H1 (cell line): ENCODE measurements around the gene NMT2. TPM values are rescaled to one million over a fixed set of nuclear protein-coding genes. Genes with fewer than 3 reads are reported as not detected.

Source experiments
- CTCF ChIA-PET: fragments of 300-600 bp; sonication (Branson Sonifier 250); formaldehyde crosslinking; loops from one replicate; lab custom pipeline; 2021; ENCODE audit not compliant: partially characterized antibody; lab: Charles Lee
- POLR2A ChIA-PET: fragments of 300-600 bp; sonication (Branson Sonifier 250); formaldehyde crosslinking; loops from one replicate; lab custom pipeline; 2021; ENCODE audit warnings: inconsistent platforms; ENCODE audit not compliant: partially characterized antibody; lab: Charles Lee
- DNase-seq, 2 experiments: peaks; one replicate each; pipeline versions ENCODE4 v3.0.0 to v3.0.0-alpha.2; 2010 to 2022; ENCODE audit warnings: low spot score in 2 of 2, low read depth in 1 of 2, mixed read lengths in 1 of 2
- FAIRE-seq: peaks from 2 replicates; lab custom pipeline; 2011; peaks lifted over from hg19 to GRCh38; lab: Jason Lieb, UNC
- H2AFZ ChIP-seq: 2 replicates; pipeline ENCODE4 v1.8.1; 2012; ENCODE audit warnings: low read length, inconsistent platforms
- H2AK5ac ChIP-seq: 2 replicates; pipeline ENCODE4 v1.6.1; 2013; ENCODE audit warnings: low read depth, low read length
- H2BK120ac ChIP-seq: replicated peaks from 2 replicates; pipeline ENCODE3; 2013; ENCODE audit warnings: low read depth, low read length, inconsistent platforms
- H2BK12ac ChIP-seq: 2 replicates; pipeline ENCODE4 v1.6.1; 2013; ENCODE audit warnings: low read depth, low read length
- H2BK15ac ChIP-seq: 2 replicates; pipeline ENCODE4 v1.6.1; 2013; ENCODE audit warnings: low read length
- H2BK20ac ChIP-seq: 2 replicates; pipeline ENCODE4 v1.6.1; 2013; ENCODE audit warnings: low read length
- H2BK5ac ChIP-seq: 2 replicates; pipeline ENCODE4 v1.6.1; 2013; ENCODE audit warnings: low read depth, low read length
- H3K14ac ChIP-seq: 2 replicates; pipeline ENCODE4 v1.6.1; 2013; ENCODE audit warnings: inconsistent platforms; ENCODE audit not compliant: insufficient read length
- H3K18ac ChIP-seq: 2 replicates; pipeline ENCODE4 v1.6.1; 2013; ENCODE audit warnings: low read length; ENCODE audit errors: extremely low read depth
- H3K23ac ChIP-seq: 2 replicates; pipeline ENCODE4 v1.6.1; 2013; ENCODE audit warnings: inconsistent platforms; ENCODE audit not compliant: insufficient read length
- H3K23me2 ChIP-seq: 2 replicates; pipeline ENCODE4 v1.6.1; 2013; ENCODE audit warnings: low read depth, low read length
- H3K27ac ChIP-seq: 2 replicates; pipeline ENCODE4 v1.6.1; 2011; ENCODE audit warnings: low read depth, low read length, inconsistent platforms
- H3K27me3 ChIP-seq, 4 experiments: replicated peaks in 1 of 4; 1 replicate in 1 of 4; 2 replicates in 3 of 4; pipeline versions ENCODE4 v1.6.1 to v1.8.1; 2011 to 2013; ENCODE audit warnings: low read length in 3 of 4, mild to moderate bottlenecking in 3 of 4, inconsistent platforms in 2 of 4, mixed read lengths in 2 of 4, moderate library complexity in 1 of 4; ENCODE audit not compliant: control insufficient read depth in 3 of 4, insufficient read depth in 3 of 4; ENCODE audit errors: extremely low read depth in 1 of 4
- H3K36me3 ChIP-seq, 4 experiments: 2 replicates each; pipeline versions ENCODE4 v1.6.1 to v1.8.1; 2011 to 2013; ENCODE audit warnings: mild to moderate bottlenecking in 4 of 4, low read length in 3 of 4, moderate library complexity in 2 of 4, control low read depth in 1 of 4, inconsistent platforms in 1 of 4; ENCODE audit not compliant: insufficient read depth in 4 of 4, control insufficient read depth in 2 of 4
- H3K4ac ChIP-seq: replicated peaks from 2 replicates; pipeline ENCODE3; 2013; ENCODE audit warnings: low read length, low read depth, mixed read lengths, inconsistent platforms; ENCODE audit not compliant: insufficient read length
- H3K4me1 ChIP-seq, 4 experiments: replicated peaks in 1 of 4; 1 replicate in 1 of 4; 2 replicates in 3 of 4; pipeline versions ENCODE4 v1.6.1 to v1.8.1; 2011 to 2013; ENCODE audit warnings: low read length in 3 of 4, inconsistent platforms in 2 of 4, mixed read lengths in 1 of 4; ENCODE audit not compliant: insufficient read depth in 4 of 4, control insufficient read depth in 3 of 4
- H3K4me2 ChIP-seq, 2 experiments: 2 replicates each; pipeline versions ENCODE4 v1.6.1 to v1.8.1; 2011 to 2013; ENCODE audit warnings: low read depth in 2 of 2, low read length in 2 of 2, control low read depth in 1 of 2, inconsistent platforms in 1 of 2, mild to moderate bottlenecking in 1 of 2; ENCODE audit not compliant: insufficient read depth in 1 of 2
- H3K4me3 ChIP-seq, 4 experiments: fragments of 200-600, 300-600 bp in 1 of 4; sonication (generic), shearing (Covaris generic), sonication (Bioruptor Twin) in 1 of 4; 2 replicates each; pipeline versions ENCODE4 v1.5.1 to v1.8.1; 2011 to 2016; ENCODE audit warnings: low read length in 4 of 4, low read depth in 3 of 4, control low read depth in 2 of 4, inconsistent platforms in 2 of 4, mild to moderate bottlenecking in 2 of 4, mixed read lengths in 1 of 4, moderate library complexity in 1 of 4; ENCODE audit not compliant: insufficient read depth in 2 of 4; ENCODE audit errors: extremely low read depth in 1 of 4
- H3K56ac ChIP-seq: replicated peaks from 2 replicates; pipeline ENCODE3; 2013; ENCODE audit warnings: low read depth, mild to moderate bottlenecking, mixed read lengths, low read length, inconsistent platforms; ENCODE audit not compliant: insufficient read length
- H3K79me1 ChIP-seq: 2 replicates; pipeline ENCODE4 v1.6.1; 2013; ENCODE audit warnings: low read depth, low read length, control low read depth
- H3K79me2 ChIP-seq, 2 experiments: 2 replicates each; pipeline versions ENCODE4 v1.6.1 to v1.8.1; 2012 to 2013; ENCODE audit warnings: low read length in 2 of 2, mild to moderate bottlenecking in 2 of 2, inconsistent platforms in 1 of 2; ENCODE audit not compliant: insufficient read depth in 2 of 2, control insufficient read depth in 1 of 2
- H3K9ac ChIP-seq, 4 experiments: replicated peaks in 1 of 4; 1 replicate in 1 of 4; 2 replicates in 3 of 4; pipeline versions ENCODE4 v1.6.1 to v1.8.1; 2011 to 2013; ENCODE audit warnings: low read depth in 3 of 4, low read length in 3 of 4, control low read depth in 2 of 4, mild to moderate bottlenecking in 2 of 4, moderate library complexity in 2 of 4, inconsistent platforms in 1 of 4; ENCODE audit errors: extremely low read depth in 1 of 4
- H3K9me3 ChIP-seq, 2 experiments: 2 replicates each; pipeline versions ENCODE4 v1.6.1 to v1.8.1; 2012 to 2013; ENCODE audit warnings: mild to moderate bottlenecking in 2 of 2, moderate library complexity in 2 of 2, control low read depth in 1 of 2, inconsistent platforms in 1 of 2, low read depth in 1 of 2, low read length in 1 of 2, mixed read lengths in 1 of 2; ENCODE audit not compliant: insufficient read depth in 2 of 2
- H4K20me1 ChIP-seq, 2 experiments: replicated peaks in 1 of 2; 2 replicates each; pipeline versions ENCODE3 to v1.8.1; 2011 to 2013; ENCODE audit warnings: inconsistent platforms in 2 of 2, low read length in 2 of 2, mild to moderate bottlenecking in 1 of 2; ENCODE audit not compliant: insufficient read depth in 2 of 2, control insufficient read depth in 1 of 2
- H4K5ac ChIP-seq: 2 replicates; pipeline ENCODE4 v1.6.1; 2013; ENCODE audit warnings: low read length, low read depth, mixed read lengths, inconsistent platforms; ENCODE audit not compliant: insufficient read length
- H4K8ac ChIP-seq: 2 replicates; pipeline ENCODE4 v1.8.0; 2013; ENCODE audit warnings: mild to moderate bottlenecking, moderate library complexity, low read length, inconsistent platforms; ENCODE audit not compliant: insufficient read depth; ENCODE audit errors: extremely low read depth
- H4K91ac ChIP-seq: replicated peaks from 2 replicates; pipeline ENCODE3; 2013; ENCODE audit warnings: low read length, mixed read lengths, inconsistent platforms; ENCODE audit not compliant: insufficient read length
- CTCF ChIP-seq, 3 experiments: IDR thresholded peaks; 1 replicate in 2 of 3; 2 replicates in 1 of 3; pipeline versions ENCODE4 v1.5.1 to v1.6.1; 2011; ENCODE audit warnings: low read length in 3 of 3, mild to moderate bottlenecking in 3 of 3, inconsistent platforms in 2 of 3, low read depth in 1 of 3, moderate library complexity in 1 of 3; ENCODE audit not compliant: insufficient read depth in 1 of 3; ENCODE audit errors: control extremely low read depth in 1 of 3
- GTF2F1 ChIP-seq: IDR thresholded peaks from 2 replicates; pipeline ENCODE4 v1.6.1; 2012; ENCODE audit warnings: low read depth, low read length, improper control_type of control experiment, borderline replicate concordance
- JUN ChIP-seq: IDR thresholded peaks from 2 replicates; pipeline ENCODE4 v1.6.1; 2011; ENCODE audit warnings: low read depth, mild to moderate bottlenecking, improper control_type of control experiment, low read length
- MAFK ChIP-seq: IDR thresholded peaks from 2 replicates; pipeline ENCODE4 v1.6.1; 2012; ENCODE audit warnings: low read depth, mild to moderate bottlenecking, improper control_type of control experiment, low read length
- NANOG ChIP-seq: IDR thresholded peaks from 2 replicates; pipeline ENCODE4 v1.6.1; 2011; ENCODE audit warnings: low read length, low read depth, mild to moderate bottlenecking, inconsistent platforms; ENCODE audit not compliant: insufficient read depth, poor library complexity, severe bottlenecking
- POU5F1 ChIP-seq: IDR thresholded peaks from 2 replicates; pipeline ENCODE4 v1.6.1; 2011; ENCODE audit warnings: low read depth, mild to moderate bottlenecking, low read length, moderate library complexity
- RAD21 ChIP-seq, 2 experiments: IDR thresholded peaks in 1 of 2; conservative IDR thresholded peaks in 1 of 2; 2 replicates each; pipeline ENCODE4 v1.6.1; 2011; ENCODE audit warnings: low read depth in 2 of 2, low read length in 2 of 2, improper control_type of control experiment in 1 of 2, inconsistent platforms in 1 of 2, mild to moderate bottlenecking in 1 of 2, moderate library complexity in 1 of 2
- RBBP5 ChIP-seq: IDR thresholded peaks from 2 replicates; pipeline ENCODE4 v1.7.1; 2012; ENCODE audit warnings: low read depth, mild to moderate bottlenecking, inconsistent platforms, low read length, moderate library complexity, borderline replicate concordance
- USF2 ChIP-seq: IDR thresholded peaks from 2 replicates; pipeline ENCODE4 v1.6.1; 2011; ENCODE audit warnings: low read length, improper control_type of control experiment
- WGBS, 2 experiments: shearing (Covaris generic) in 1 of 2; methylation state at CpG; one replicate each; pipeline versions ENCODE4 v1.1.6 to v1.1.7; 2013 to 2015; ENCODE audit warnings: low lambda C conversion rate in 2 of 2, mixed read lengths in 2 of 2, inconsistent platforms in 1 of 2, low coverage in 1 of 2, missing lambda C conversion rate in 1 of 2; ENCODE audit not compliant: insufficient replicate concordance in 2 of 2, insufficient coverage in 1 of 2, insufficient read length in 1 of 2; ENCODE audit errors: extremely low coverage in 1 of 2, missing lambda C conversion rate in 1 of 2; 5-methylcytosine and 5-hydroxymethylcytosine counted together
- polyA plus RNA-seq, 7 experiments: library from polyadenylated mRNA; depleted of rRNA in 3 of 7; stranded (reverse) in 5 of 7; unstranded in 2 of 7; fragments of >200 nt in 5 of 7; fragments of 200-250 nt in 2 of 7; gene quantifications; 1 replicate in 5 of 7; 2 replicates in 1 of 7; 4 replicates in 1 of 7; pipeline versions ENCODE4 v1.2.1 to v1.2.3, GENCODE V29; 2011 to 2013; ENCODE audit warnings: missing spikeins in 2 of 7, mixed read lengths in 2 of 7
- total RNA-seq: library from RNA; stranded (reverse); fragmentation: NEBNext Ultra II Directional; extraction: Animal tissue kit (Norgen Biotek cat#: 25700); gene quantifications from 2 replicates; pipeline ENCODE4 v1.2.1, GENCODE V29; 2021

NMT2 gene
- total and polyA plus RNA-seq, 2 of the 8 experiments (the other 6 are each of a cell fraction or from before 2014, with no cell fraction given) = 4.4 to 15.4 TPM

GRCh38 chr10:15069230-15069629 lies 99.3 kb downstream of the NMT2 start:
- Histone ChIP-seq H3K36me3 (peaks cover 0 to 5% (median 3%) of the 10 kb centered on the region in 4 experiments; a peak in 3 of 8 replicates), H3K18ac (no peak overlapping the region), H2BK15ac (no peak overlapping the region), H3K79me2 (no peaks in the 10 kb centered on the region), H2BK120ac (no peak overlapping the region), H4K91ac (no peak overlapping the region), H3K14ac (no peak overlapping the region), H2BK12ac (no peak overlapping the region), H3K23me2 (no peaks in the 10 kb centered on the region), H3K4me3 (no peak overlapping the region), H3K27me3 (no peaks in the 10 kb centered on the region), H4K20me1 (no peaks in the 10 kb centered on the region), H3K27ac (no peak overlapping the region), H2AFZ (no peak overlapping the region), H2AK5ac (no peak overlapping the region), H3K4me2 (no peak overlapping the region), H3K56ac (no peak overlapping the region), H2BK20ac (no peak overlapping the region), H4K8ac (no peak overlapping the region), H3K9me3 (peaks cover 23 to 24% of the 10 kb centered on the region in 2 experiments), H3K79me1 (no peaks in the 10 kb centered on the region), H3K23ac (no peak overlapping the region), H3K4me1 (no peaks in the 10 kb centered on the region)
- no peak for FAIRE-seq
- POLR2A ChIA-PET = no interaction called here
- CTCF ChIA-PET = no interaction called here
- WGBS, 2 experiments = 86% methylated on average over 4 of the region's 4 CpGs; no CpG with 5 or more reads in 1 of the 2 experiments
- TF ChIP-seq MAFK = no peak
- TF ChIP-seq RAD21 (IDR thresholded peaks at IDR 0.05 in 1 of 2, conservative IDR thresholded peaks at IDR 0.05 in 1 of 2; ENCODE audit: low read depth in 2 of 2, low read length in 2 of 2) = peak; percentile 22 to 36; a peak in 3 of 4 replicates
- peak; percentile 4 to 27 (median 20); a peak in 3 of 4 replicates for TF ChIP-seq CTCF (IDR thresholded peaks at IDR 0.05; ENCODE audit: control extremely low read depth in 1 of 3, insufficient read depth in 1 of 3, low read depth in 1 of 3, low read length in 3 of 3)
- TF ChIP-seq POU5F1 = no peak
- TF ChIP-seq GTF2F1 = no peak
- TF ChIP-seq USF2 = no peak
- TF ChIP-seq JUN = no peak
- no peak for TF ChIP-seq RBBP5
- no peak for TF ChIP-seq NANOG
- TF ChIP-seq, all 59 proteins: peak for 2
- H3K9ac ChIP-seq = no peak overlapping the region
- no peak for DNase-seq
- no peak overlapping the region for H4K5ac ChIP-seq
- H3K4ac ChIP-seq = no peak overlapping the region
- no peak overlapping the region for H2BK5ac ChIP-seq
